GM12874 (cell line): Measurements from ENCODE around the gene NID1.

Experiments used
- TF ChIP-seq, protein P1 (sequence below): IDR thresholded peaks from 2 replicates; pipeline ENCODE4 v1.5.1; 2011; ENCODE audit warnings: low read depth, mild to moderate bottlenecking, control low read depth, low read length, moderate library complexity; ENCODE audit not compliant: insufficient read depth

NID1 gene

DNA sequence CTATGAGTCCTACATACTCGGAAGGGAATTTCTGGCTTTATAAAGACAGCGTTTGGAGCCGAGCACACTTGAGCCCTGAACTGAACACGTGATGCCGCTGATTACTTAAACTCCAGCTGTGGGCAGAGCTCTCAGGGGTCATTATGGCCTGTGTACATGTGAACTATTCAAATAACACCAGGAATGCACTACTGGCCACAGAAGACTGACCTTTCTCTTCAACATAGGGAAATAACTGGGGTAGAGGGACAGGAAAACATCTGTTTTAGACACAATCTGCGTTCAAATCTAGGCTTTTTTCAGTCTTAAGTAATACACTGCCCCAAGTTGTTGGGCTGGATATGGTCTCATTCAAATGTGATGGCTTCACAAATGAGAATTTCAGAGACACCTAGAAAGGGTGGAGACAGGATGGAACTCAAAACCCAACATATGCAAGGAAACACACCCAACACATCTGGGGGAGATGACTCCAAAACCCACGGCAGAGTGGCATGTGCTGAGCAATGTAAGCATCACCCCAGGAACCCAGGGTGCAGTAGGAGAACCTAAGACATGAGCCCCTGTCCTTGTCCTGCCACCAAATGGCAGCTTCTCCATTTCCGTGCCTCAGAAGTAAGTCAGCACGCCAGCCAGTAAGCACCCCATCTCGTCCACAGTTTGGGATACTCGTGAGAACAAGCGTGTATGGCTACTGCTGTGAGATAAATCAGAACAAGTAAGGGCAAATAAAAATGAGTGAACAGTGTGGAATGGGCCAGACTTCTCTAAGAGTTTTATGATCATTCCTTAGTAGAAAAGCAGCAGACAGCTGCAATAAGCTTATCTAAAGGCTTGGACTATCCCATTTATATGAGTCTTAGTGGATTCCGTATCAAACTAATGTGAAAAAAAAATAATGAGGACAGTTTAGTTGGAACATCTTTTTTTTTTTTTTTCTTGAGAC lies 24.9 kb downstream of the NID1 start:
- TF ChIP-seq, protein P1, sequence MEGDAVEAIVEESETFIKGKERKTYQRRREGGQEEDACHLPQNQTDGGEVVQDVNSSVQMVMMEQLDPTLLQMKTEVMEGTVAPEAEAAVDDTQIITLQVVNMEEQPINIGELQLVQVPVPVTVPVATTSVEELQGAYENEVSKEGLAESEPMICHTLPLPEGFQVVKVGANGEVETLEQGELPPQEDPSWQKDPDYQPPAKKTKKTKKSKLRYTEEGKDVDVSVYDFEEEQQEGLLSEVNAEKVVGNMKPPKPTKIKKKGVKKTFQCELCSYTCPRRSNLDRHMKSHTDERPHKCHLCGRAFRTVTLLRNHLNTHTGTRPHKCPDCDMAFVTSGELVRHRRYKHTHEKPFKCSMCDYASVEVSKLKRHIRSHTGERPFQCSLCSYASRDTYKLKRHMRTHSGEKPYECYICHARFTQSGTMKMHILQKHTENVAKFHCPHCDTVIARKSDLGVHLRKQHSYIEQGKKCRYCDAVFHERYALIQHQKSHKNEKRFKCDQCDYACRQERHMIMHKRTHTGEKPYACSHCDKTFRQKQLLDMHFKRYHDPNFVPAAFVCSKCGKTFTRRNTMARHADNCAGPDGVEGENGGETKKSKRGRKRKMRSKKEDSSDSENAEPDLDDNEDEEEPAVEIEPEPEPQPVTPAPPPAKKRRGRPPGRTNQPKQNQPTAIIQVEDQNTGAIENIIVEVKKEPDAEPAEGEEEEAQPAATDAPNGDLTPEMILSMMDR, result no peak

DNA sequence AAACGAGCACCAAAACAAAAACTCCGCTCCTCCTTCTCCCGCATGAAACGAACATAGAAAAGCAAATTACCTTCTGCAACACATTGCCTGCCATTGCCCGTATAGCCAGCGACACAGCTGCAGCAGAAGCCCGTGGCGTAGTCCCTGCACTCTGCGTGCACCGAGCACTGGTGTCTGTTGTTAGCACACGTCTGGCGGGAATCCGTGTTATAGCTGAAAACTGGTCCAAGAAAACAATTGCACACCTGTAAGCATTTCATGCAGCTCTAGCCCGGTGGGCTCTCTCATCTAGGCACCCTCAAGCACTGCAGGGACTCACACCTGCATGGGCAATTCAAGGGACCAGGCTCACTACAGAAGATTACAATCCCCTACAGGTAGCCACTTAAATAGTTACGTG lies 26.9 kb downstream of the NID1 start:
- TF ChIP-seq, protein P1, result no peak

DNA sequence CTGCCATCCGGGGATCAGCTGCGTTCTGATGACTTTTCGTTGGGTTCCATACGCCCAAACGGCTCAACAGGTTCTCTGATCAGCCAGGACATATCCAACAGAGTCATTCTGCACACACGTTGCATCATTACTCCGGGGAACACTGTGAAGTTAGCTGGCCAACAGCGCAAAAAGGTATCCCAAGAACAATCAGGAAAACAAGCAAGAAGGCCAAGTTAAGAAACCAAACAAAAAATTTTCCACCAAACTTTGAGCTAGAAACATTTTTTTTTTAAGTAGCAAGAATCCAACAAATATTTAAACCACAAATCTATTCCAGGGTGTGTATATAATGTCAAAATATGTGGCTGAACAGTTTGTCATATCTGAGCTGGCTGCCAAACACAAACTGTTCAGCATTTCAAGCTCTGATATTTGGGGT lies 29.2 kb downstream of the NID1 start:
- TF ChIP-seq, protein P1, result no peak

DNA sequence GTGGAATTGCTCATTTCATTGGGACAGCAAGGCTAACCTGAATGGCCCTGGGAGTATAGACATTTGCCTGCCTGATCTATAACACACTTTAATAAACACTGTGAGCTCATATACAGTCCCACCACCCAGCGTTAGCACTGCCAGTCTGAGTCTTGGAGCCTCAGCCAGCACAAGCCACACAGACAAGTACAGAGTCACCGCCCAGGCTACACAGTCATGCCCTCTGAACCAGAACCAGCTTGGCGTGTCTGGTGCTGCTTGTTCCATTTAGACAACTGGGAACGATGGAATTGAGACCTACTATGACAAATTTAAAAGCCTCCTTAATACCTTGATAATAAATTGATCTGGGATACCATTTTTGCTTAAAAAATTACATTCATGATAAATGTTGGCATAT lies 31.6 kb downstream of the NID1 start:
- TF ChIP-seq, protein P1, result no peak

DNA sequence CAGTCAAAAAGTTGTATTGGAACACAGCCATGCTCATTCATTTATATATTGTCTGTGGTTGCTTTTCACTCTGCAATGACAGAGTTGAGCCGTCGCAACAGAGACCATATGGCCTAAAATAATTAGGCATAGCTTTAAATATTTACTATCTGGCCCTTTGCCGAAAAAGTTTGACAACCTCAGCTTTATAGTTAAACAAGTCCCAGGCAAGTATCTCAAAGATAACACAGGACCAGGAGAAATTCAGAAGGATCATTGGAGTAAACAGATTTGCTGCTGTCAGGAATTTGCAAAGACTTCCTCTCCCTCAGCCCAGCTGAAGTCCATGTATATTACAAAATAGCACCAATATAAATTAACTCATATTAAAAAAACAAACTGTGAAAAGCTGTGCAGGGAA lies 34.4 kb downstream of the NID1 start:
- TF ChIP-seq, protein P1, result no peak

DNA sequence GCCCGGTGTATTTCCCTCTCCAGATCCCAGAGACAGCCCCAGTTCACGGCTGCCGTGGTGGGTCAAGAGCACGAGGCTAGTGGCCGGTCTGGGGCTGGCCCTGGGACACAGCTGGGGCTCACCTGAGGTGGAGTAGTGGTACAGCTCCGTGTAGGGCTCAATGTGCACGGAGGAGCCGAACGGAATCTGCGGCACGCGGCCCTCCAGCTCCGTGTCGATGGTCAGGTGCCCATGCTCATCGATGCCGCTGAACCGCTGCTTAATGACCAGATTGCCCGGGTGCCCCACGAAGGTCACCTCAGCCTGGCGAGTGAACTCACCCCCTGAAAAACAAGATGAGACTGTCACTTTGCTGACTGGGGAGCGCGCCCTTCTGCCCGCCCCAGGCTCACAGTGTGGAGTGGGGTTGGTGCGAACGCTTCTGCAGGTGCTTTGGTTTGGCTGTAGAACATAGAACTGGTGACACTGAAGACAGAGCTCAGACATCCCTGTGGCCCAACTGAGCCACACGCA lies 35.4 kb downstream of the NID1 start:
- TF ChIP-seq, protein P1, result no peak

DNA sequence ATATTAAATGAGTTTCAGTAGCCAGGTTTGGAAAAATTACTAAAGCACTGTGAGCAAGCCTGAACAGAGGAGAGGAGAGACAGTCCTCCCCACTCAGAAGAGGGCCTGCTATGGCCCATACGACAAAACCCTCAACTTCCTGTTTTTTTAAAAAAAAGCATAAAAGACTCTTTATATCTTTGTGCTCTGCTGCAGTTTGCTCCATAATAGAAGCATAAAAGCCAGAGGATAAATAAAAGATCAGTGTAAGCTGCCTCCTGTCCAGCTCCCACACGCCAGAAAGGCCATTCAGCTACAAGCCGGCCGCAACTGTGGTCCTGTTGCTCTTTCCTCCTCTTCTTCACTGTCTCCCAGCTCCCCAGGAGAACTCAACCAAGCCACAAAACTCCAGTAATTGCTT lies 37.8 kb downstream of the NID1 start:
- TF ChIP-seq, protein P1, result no peak
